ENCODE data around the gene COMMD9.

DNA sequence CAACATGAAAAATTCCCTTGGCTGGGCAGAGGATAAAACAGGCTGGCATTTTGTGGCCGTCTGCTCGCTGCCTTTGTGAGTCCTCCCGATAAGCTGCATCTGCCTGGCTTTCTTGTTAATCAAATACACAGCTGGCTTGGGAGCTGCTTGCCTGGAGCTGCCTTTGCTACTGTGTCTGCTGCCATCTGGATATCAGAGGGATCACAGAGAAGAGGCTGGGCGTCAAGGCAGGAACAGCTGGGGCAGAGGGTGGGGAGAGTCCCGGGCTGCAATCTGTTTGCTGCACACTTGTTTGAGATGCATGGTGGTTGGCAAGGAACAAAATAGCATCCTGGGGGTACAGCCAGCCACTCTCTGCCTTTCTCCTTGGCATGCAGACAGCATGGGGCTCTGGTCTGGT is 36.0 kb downstream of the COMMD9 start:
- no peak for TF ChIP-seq EP300 (IDR thresholded peaks at IDR 0.05)
- TF ChIP-seq, protein P1, sequence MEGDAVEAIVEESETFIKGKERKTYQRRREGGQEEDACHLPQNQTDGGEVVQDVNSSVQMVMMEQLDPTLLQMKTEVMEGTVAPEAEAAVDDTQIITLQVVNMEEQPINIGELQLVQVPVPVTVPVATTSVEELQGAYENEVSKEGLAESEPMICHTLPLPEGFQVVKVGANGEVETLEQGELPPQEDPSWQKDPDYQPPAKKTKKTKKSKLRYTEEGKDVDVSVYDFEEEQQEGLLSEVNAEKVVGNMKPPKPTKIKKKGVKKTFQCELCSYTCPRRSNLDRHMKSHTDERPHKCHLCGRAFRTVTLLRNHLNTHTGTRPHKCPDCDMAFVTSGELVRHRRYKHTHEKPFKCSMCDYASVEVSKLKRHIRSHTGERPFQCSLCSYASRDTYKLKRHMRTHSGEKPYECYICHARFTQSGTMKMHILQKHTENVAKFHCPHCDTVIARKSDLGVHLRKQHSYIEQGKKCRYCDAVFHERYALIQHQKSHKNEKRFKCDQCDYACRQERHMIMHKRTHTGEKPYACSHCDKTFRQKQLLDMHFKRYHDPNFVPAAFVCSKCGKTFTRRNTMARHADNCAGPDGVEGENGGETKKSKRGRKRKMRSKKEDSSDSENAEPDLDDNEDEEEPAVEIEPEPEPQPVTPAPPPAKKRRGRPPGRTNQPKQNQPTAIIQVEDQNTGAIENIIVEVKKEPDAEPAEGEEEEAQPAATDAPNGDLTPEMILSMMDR (IDR thresholded peaks at IDR 0.05): no peak
- TF ChIP-seq POLR2AphosphoS5 (IDR thresholded peaks at IDR 0.05): no peak
- TF ChIP-seq POLR2A (IDR thresholded peaks at IDR 0.05): no peak

Measured in upper lobe of left lung (tissue), 4 donors.